Nucleus accumbens (tissue), 56 donors: Measurements from ENCODE around the gene ABCC3.
"Not testable (repeated sequence)": the region's sequence is repeated elsewhere in the genome, so short reads cannot be mapped to it uniquely, and the experiment has no call there.

Experiments
- DNase-seq, 56 donors: peaks; one replicate each; lab custom pipeline; 2025; lab: John Stamatoyannopoulos, UW

The ABCC3 gene

GRCh38 chr17:50724622-50725021 is 89.9 kb downstream of the ABCC3 start:
- not testable (repeated sequence) for DNase-seq

GRCh38 chr17:50725769-50726655 is 91.3 kb downstream of the ABCC3 start:
- DNase-seq, result no peak

GRCh38 chr17:50728112-50728429 is 93.4 kb downstream of the ABCC3 start:
- no peak for DNase-seq

- no peak for DNase-seq
These were observed 94.4 kb downstream of the ABCC3 start for GRCh38 chr17:50728881-50729765.

- no peak for DNase-seq
These were observed 97.1 kb downstream of the ABCC3 start for GRCh38 chr17:50731575-50732460.

- DNase-seq, result no peak
These were observed 100.6 kb downstream of the ABCC3 start for GRCh38 chr17:50735287-50735686.

- DNase-seq, result no peak
These were observed 102.5 kb downstream of the ABCC3 start for GRCh38 chr17:50737118-50737698.

GRCh38 chr17:50739098-50739497 is 104.4 kb downstream of the ABCC3 start:
- DNase-seq, result no peak
